Hepatocyte (in vitro differentiated cells): ENCODE data around the gene SCOC. TPM values are rescaled to one million over a fixed set of nuclear protein-coding genes. Genes with fewer than 3 reads are reported as not detected.

Experiments used
- DNase-seq: peaks from one replicate; pipeline ENCODE4 v3.0.0-alpha.2; 2016; ENCODE audit warnings: low spot score
- H2AFZ ChIP-seq: fragments of 200-600 bp; sonication (generic); 2 replicates; pipeline ENCODE4 v1.6.0; 2016; ENCODE audit warnings: antibody characterized with exemption, mild to moderate bottlenecking
- H3K27ac ChIP-seq: fragments of 200-600 bp; sonication (generic); 2 replicates; pipeline ENCODE4 v1.5.1; 2016; ENCODE audit warnings: mild to moderate bottlenecking
- H3K27me3 ChIP-seq: fragments of 200-600 bp; sonication (generic); 2 replicates; pipeline ENCODE4 v1.6.1; 2016
- H3K36me3 ChIP-seq: fragments of 200-600 bp; sonication (generic); replicated peaks from 2 replicates; pipeline ENCODE4 v1.5.1; 2016; ENCODE audit warnings: low read depth; ENCODE audit not compliant: insufficient read depth
- H3K4me1 ChIP-seq: fragments of 200-600 bp; sonication (generic); 2 replicates; pipeline ENCODE4 v1.5.1; 2016; ENCODE audit warnings: mild to moderate bottlenecking, moderate library complexity; ENCODE audit not compliant: insufficient read depth
- H3K4me2 ChIP-seq: fragments of 200-600 bp; sonication (generic); 2 replicates; pipeline ENCODE4 v1.6.0; 2016
- H3K4me3 ChIP-seq: fragments of 200-600 bp; sonication (generic); 2 replicates; pipeline ENCODE4 v1.5.1; 2016; ENCODE audit warnings: mild to moderate bottlenecking
- H3K79me2 ChIP-seq: fragments of 200-600 bp; sonication (generic); 2 replicates; pipeline ENCODE4 v1.6.0; 2017; ENCODE audit warnings: mild to moderate bottlenecking
- H3K9me2 ChIP-seq: fragments of 200-600 bp; sonication (generic); replicated peaks from 2 replicates; pipeline ENCODE4 v1.6.0; 2017; ENCODE audit warnings: mild to moderate bottlenecking; ENCODE audit not compliant: insufficient read depth
- H3K9me3 ChIP-seq: fragments of 200-600 bp; sonication (generic); 2 replicates; pipeline ENCODE4 v1.5.1; 2016; ENCODE audit warnings: low read depth, mild to moderate bottlenecking
- H4K20me1 ChIP-seq: fragments of 200-600 bp; sonication (generic); 2 replicates; pipeline ENCODE4 v1.6.0; 2016; ENCODE audit warnings: mild to moderate bottlenecking; ENCODE audit not compliant: insufficient read depth, poor library complexity, severe bottlenecking
- EZH2 ChIP-seq: fragments of 200-600 bp; sonication (generic); IDR thresholded peaks from 2 replicates; pipeline ENCODE4 v1.6.1; 2016; ENCODE audit warnings: antibody characterized with exemption, mild to moderate bottlenecking, borderline replicate concordance
- EZH2phosphoT487 ChIP-seq: fragments of 200-600 bp; sonication (generic); IDR thresholded peaks from one replicate; pipeline ENCODE4 v1.6.1; 2018; ENCODE audit warnings: antibody characterized with exemption, mild to moderate bottlenecking, low read depth, moderate library complexity; ENCODE audit not compliant: unreplicated experiment, severe bottlenecking
- WGBS: methylation state at CpG from one replicate; pipeline ENCODE4 v1.1.6; 2016; ENCODE audit warnings: low lambda C conversion rate; ENCODE audit errors: missing lambda C conversion rate; 5-methylcytosine and 5-hydroxymethylcytosine counted together
- polyA plus RNA-seq: library from polyadenylated mRNA; unstranded; fragments of >200 nt; fragmentation: Nextera tagmentation; extraction: Ambion mirVana; gene quantifications from 2 replicates; pipeline ENCODE4 v1.2.1, GENCODE V29; 2016
- total RNA-seq: library from RNA; depleted of rRNA; stranded (reverse); fragments of >200 nt; gene quantifications from 2 replicates; pipeline ENCODE4 v1.2.3, GENCODE V29; 2014
- TF ChIP-seq, protein P1 (sequence below): fragments of 200-600 bp; sonication (generic); IDR thresholded peaks from 2 replicates; pipeline ENCODE4 v1.5.1; 2016; ENCODE audit warnings: antibody characterized with exemption, mild to moderate bottlenecking; ENCODE audit not compliant: poor library complexity

SCOC gene
- total and polyA plus RNA-seq, 2 experiments from 2014 or later, result 79.6 to 136 TPM

DNA sequence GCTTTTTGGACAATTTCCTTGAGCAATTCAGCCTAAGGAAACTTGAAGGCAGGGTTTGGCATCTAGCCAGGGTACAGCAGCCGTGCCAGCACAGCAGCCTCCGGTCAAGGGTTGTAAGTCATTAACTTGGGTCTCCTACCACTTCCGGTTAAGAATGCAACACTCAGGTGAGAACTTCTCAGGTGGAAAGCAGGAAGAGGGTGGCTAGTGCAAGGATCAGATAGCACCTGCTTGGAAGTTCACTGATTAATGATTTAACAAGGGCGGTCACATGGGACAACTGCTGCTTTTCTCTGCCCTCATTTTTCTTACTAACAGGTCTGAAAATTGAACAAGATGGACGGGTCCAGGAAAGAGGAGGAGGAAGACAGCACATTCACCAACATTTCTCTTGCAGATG lies 30.1 kb upstream of the SCOC start:
- H3K4me2 ChIP-seq, result peak overlapping the region; percentile 63
- TF ChIP-seq EZH2phosphoT487 (no peak), EZH2 (no peak)
- TF ChIP-seq, protein P1, sequence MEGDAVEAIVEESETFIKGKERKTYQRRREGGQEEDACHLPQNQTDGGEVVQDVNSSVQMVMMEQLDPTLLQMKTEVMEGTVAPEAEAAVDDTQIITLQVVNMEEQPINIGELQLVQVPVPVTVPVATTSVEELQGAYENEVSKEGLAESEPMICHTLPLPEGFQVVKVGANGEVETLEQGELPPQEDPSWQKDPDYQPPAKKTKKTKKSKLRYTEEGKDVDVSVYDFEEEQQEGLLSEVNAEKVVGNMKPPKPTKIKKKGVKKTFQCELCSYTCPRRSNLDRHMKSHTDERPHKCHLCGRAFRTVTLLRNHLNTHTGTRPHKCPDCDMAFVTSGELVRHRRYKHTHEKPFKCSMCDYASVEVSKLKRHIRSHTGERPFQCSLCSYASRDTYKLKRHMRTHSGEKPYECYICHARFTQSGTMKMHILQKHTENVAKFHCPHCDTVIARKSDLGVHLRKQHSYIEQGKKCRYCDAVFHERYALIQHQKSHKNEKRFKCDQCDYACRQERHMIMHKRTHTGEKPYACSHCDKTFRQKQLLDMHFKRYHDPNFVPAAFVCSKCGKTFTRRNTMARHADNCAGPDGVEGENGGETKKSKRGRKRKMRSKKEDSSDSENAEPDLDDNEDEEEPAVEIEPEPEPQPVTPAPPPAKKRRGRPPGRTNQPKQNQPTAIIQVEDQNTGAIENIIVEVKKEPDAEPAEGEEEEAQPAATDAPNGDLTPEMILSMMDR, result no peak

GRCh38 chr4:140344101-140344500 lies 29.3 kb upstream of the SCOC start:
- Histone ChIP-seq H2AFZ (peak overlapping the region; percentile 1), H3K79me2 (peaks cover 11% of the 10 kb centered on the region), H3K36me3 (no peaks in the 10 kb centered on the region), H3K4me3 (no peak overlapping the region), H3K27ac (no peak overlapping the region), H3K9me3 (no peaks in the 10 kb centered on the region), H3K4me2 (peak overlapping the region; percentile 63), H3K4me1 (peaks cover 2% of the 10 kb centered on the region), H3K27me3 (no peaks in the 10 kb centered on the region), H3K9me2 (no peaks in the 10 kb centered on the region), H4K20me1 (no peaks in the 10 kb centered on the region)
- no peak for DNase-seq
- TF ChIP-seq EZH2 (no peak), EZH2phosphoT487 (no peak)
- TF ChIP-seq, protein P1, result no peak
- WGBS, result 99% methylated on average over 3 of the region's 3 CpGs

More for the DNA sequence above, 30.1 kb upstream of the SCOC start:
- no peak overlapping the region for H3K4me3 ChIP-seq
- DNase-seq, result peak; percentile 85
- H3K9me2 ChIP-seq, result no peaks in the 10 kb centered on the region
- H2AFZ ChIP-seq, result no peak overlapping the region
- H3K4me1 ChIP-seq, result peaks cover 2% of the 10 kb centered on the region
- H3K9me3 ChIP-seq, result no peaks in the 10 kb centered on the region
- H3K79me2 ChIP-seq, result peaks cover 11% of the 10 kb centered on the region
- no peaks in the 10 kb centered on the region for H3K36me3 ChIP-seq
- 33% methylated on average over 5 of the region's 5 CpGs for WGBS
- H4K20me1 ChIP-seq, result no peaks in the 10 kb centered on the region
- H3K27me3 ChIP-seq, result no peaks in the 10 kb centered on the region
- peak overlapping the region; percentile 70 for H3K27ac ChIP-seq

- Histone ChIP-seq H3K9me2 (no peaks in the 10 kb centered on the region), H4K20me1 (no peaks in the 10 kb centered on the region), H3K27me3 (no peaks in the 10 kb centered on the region), H3K4me3 (no peak overlapping the region), H3K27ac (no peak overlapping the region), H3K9me3 (no peaks in the 10 kb centered on the region), H3K4me2 (peak overlapping the region; percentile 63), H3K4me1 (peaks cover 2% of the 10 kb centered on the region), H2AFZ (no peak overlapping the region), H3K79me2 (peaks cover 11% of the 10 kb centered on the region), H3K36me3 (no peaks in the 10 kb centered on the region)
- no peak for DNase-seq
- 82% methylated on average over 9 of the region's 9 CpGs for WGBS
- TF ChIP-seq EZH2 (no peak), EZH2phosphoT487 (no peak)
- TF ChIP-seq, protein P1, result no peak
These were observed 28.8 kb upstream of the SCOC start for GRCh38 chr4:140344621-140345020.

DNA sequence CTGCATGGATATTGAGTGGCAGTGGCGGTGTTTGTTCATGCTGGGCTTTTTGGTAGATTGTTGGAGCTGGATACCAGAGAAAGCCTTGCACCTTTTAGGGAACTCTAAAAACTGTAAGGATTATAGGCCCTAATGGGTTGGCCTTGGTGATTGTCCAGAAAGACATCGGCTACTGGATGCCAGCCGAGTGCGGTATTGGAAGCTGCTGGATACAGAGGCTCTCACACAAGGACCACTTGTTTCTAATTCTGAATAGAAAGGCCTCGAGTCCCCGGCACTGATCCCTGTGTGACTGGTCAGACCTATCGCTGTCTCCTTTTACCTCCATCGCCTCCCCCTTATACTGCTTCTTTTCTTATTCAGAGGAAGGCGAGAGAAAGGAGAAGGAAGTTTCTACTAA lies 27.3 kb upstream of the SCOC start:
- Histone ChIP-seq H2AFZ (no peak overlapping the region), H3K4me3 (no peak overlapping the region), H3K27ac (no peak overlapping the region), H3K36me3 (no peaks in the 10 kb centered on the region), H3K9me2 (no peaks in the 10 kb centered on the region), H3K27me3 (no peaks in the 10 kb centered on the region), H3K9me3 (no peaks in the 10 kb centered on the region), H3K4me1 (peaks cover 2% of the 10 kb centered on the region), H3K79me2 (peaks cover 11% of the 10 kb centered on the region), H4K20me1 (no peaks in the 10 kb centered on the region), H3K4me2 (no peak overlapping the region)
- TF ChIP-seq EZH2phosphoT487 (no peak), EZH2 (no peak)
- TF ChIP-seq, protein P1, result no peak
- WGBS, result 93% methylated on average over 9 of the region's 9 CpGs
- no peak for DNase-seq
